ENCODE data around the gene RPS8. TPM values are rescaled to one million over a fixed set of nuclear protein-coding genes. Genes with fewer than 3 reads are reported as not detected.

Gene RPS8
- total RNA-seq, 5 donors from 2014 or later (not counting 1 experiment from before 2014, with no cell fraction given), result 2,713 to 2,895 (median 2,873) TPM

GRCh38 chr1:44785029-44785380, 9.7 kb downstream of the RPS8 start:
- Histone ChIP-seq H3K27ac (ENCODE audit: low read length) (peak overlapping the region; percentile 50), H3K27me3 (replicated peaks in 1 of 2; ENCODE audit: control insufficient read depth in 2 of 2, extremely low read depth in 1 of 2, insufficient read depth in 2 of 2, low read length in 1 of 2) (no peaks in the 10 kb centered on the region), H3K36me3 (ENCODE audit: control insufficient read depth in 2 of 2, extremely low read depth in 1 of 2, insufficient read depth in 1 of 2, low read length in 1 of 2) (peaks cover 2 to 15% of the 10 kb centered on the region in 2 donors), H3K4me1 (ENCODE audit: control insufficient read depth in 1 of 2, extremely low read depth in 1 of 2, insufficient read depth in 2 of 2, low read length in 2 of 2) (peaks cover 15 to 37% of the 10 kb centered on the region in 2 experiments), H3K9me3 (no peaks in the 10 kb centered on the region), H3K4me3 (ENCODE audit: control insufficient read depth in 1 of 2, extremely low read depth in 1 of 2, low read length in 1 of 2) (peak overlapping the region in 1 of 2 donors; percentile 42)
- 96% methylated on average over 4 of the region's 6 CpGs for WGBS (ENCODE audit: insufficient coverage)
- no peaks in the 10 kb centered on the region for H3K9me3 Mint-ChIP-seq
- peak overlapping the region; percentile 67 to 85 for H3K27ac Mint-ChIP-seq
- ATAC-seq (replicated peaks in 1 of 4), result peak in 1 of 4 experiments; percentile 1
- H3K27me3 Mint-ChIP-seq, result no peaks in the 10 kb centered on the region
- H3K36me3 Mint-ChIP-seq, result peaks cover 16% of the 10 kb centered on the region
- H3K4me1 Mint-ChIP-seq, result peaks cover 28% of the 10 kb centered on the region in 3 donors
- H3K4me3 Mint-ChIP-seq, result peak overlapping the region; percentile 66 to 74 (median 69)
- POLR2A ChIA-PET, result no interaction called here
- CTCF ChIA-PET, result interaction anchor here (0.5 to 2.3 kb wide), 6 partner anchors 10 to 201 kb away, joined by 3 to 6 read pairs (median 4); partner anchors contain the start of genes EIF2B3 (in 1 of the 2), PLK3 (in 1 of the 2) and RPS8 (in 1 of the 2)
- DNase-seq, result no peak

- POLR2A ChIA-PET, result no interaction called here
- Mint-ChIP-seq H3K9me3 (no peaks in the 10 kb centered on the region), H3K27me3 (no peaks in the 10 kb centered on the region), H3K27ac (peak overlapping the region; percentile 78 to 85), H3K4me3 (peak overlapping the region; percentile 64 to 74 (median 69)), H3K36me3 (peaks cover 10% of the 10 kb centered on the region), H3K4me1 (peaks cover 28% of the 10 kb centered on the region in 3 donors)
- Histone ChIP-seq H3K4me3 (ENCODE audit: control insufficient read depth in 1 of 2, extremely low read depth in 1 of 2, low read length in 1 of 2) (peak overlapping the region; percentile 64 to 66), H3K27ac (ENCODE audit: low read length) (peak overlapping the region; percentile 60), H3K9me3 (no peaks in the 10 kb centered on the region), H3K36me3 (ENCODE audit: control insufficient read depth in 2 of 2, extremely low read depth in 1 of 2, insufficient read depth in 1 of 2, low read length in 1 of 2) (peaks cover 2 to 11% of the 10 kb centered on the region in 2 donors), H3K4me1 (ENCODE audit: control insufficient read depth in 1 of 2, extremely low read depth in 1 of 2, insufficient read depth in 2 of 2, low read length in 2 of 2) (peaks cover 15 to 37% of the 10 kb centered on the region in 2 experiments), H3K27me3 (replicated peaks in 1 of 2; ENCODE audit: control insufficient read depth in 2 of 2, extremely low read depth in 1 of 2, insufficient read depth in 2 of 2, low read length in 1 of 2) (no peaks in the 10 kb centered on the region)
- ATAC-seq (replicated peaks in 1 of 4) (peak in 1 of 4 experiments; percentile 7), DNase-seq (no peak)
- 37% methylated on average over 8 of the region's 11 CpGs for WGBS (ENCODE audit: insufficient coverage)
- CTCF ChIA-PET, result interaction anchor here (0.5 to 2.3 kb wide), 7 partner anchors 10 to 518 kb away, joined by 3 to 7 read pairs (median 3); partner anchors contain the start of genes EIF2B3 (in 1 of the 2), PLK3 (in 1 of the 2) and RPS8 (in 1 of the 2)
These were observed 10.3 kb downstream of the RPS8 start for GRCh38 chr1:44785501-44786137.

GRCh38 chr1:44786138-44786840, 10.9 kb downstream of the RPS8 start:
- Mint-ChIP-seq H3K4me3 (peak overlapping the region; percentile 64 to 74 (median 69)), H3K27me3 (no peaks in the 10 kb centered on the region), H3K36me3 (peaks cover 4% of the 10 kb centered on the region), H3K27ac (peak overlapping the region; percentile 78 to 85), H3K9me3 (no peaks in the 10 kb centered on the region), H3K4me1 (peaks cover 28% of the 10 kb centered on the region in 3 donors)
- ChIA-PET POLR2A (no interaction called here), CTCF (interaction anchor here in 1 of 2 donors (0.7 to 2.3 kb wide), 4 partner anchors 10 to 517 kb away, joined by 3 to 7 read pairs (median 4); partner anchors contain the start of gene RPS8)
- Histone ChIP-seq H3K9me3 (no peaks in the 10 kb centered on the region), H3K4me3 (ENCODE audit: control insufficient read depth in 1 of 2, extremely low read depth in 1 of 2, low read length in 1 of 2) (peak overlapping the region; percentile 64 to 66), H3K27me3 (replicated peaks in 1 of 2; ENCODE audit: control insufficient read depth in 2 of 2, extremely low read depth in 1 of 2, insufficient read depth in 2 of 2, low read length in 1 of 2) (no peaks in the 10 kb centered on the region), H3K4me1 (ENCODE audit: control insufficient read depth in 1 of 2, extremely low read depth in 1 of 2, insufficient read depth in 2 of 2, low read length in 2 of 2) (peaks cover 15 to 37% of the 10 kb centered on the region in 2 experiments), H3K27ac (ENCODE audit: low read length) (peak overlapping the region; percentile 60), H3K36me3 (ENCODE audit: control insufficient read depth in 2 of 2, extremely low read depth in 1 of 2, insufficient read depth in 1 of 2, low read length in 1 of 2) (peaks cover 0 to 4% of the 10 kb centered on the region in 2 donors)
- ATAC-seq (replicated peaks in 1 of 4) (peak; percentile 71 to 78 (median 74)), DNase-seq (peak in 34 of 35 experiments; percentile 48 to 90 (median 70))
- 6% methylated on average over 47 of the region's 49 CpGs for WGBS (ENCODE audit: insufficient coverage)

GRCh38 chr1:44786841-44787426, 11.6 kb downstream of the RPS8 start:
- no peaks in the 10 kb centered on the region for H3K9me3 Mint-ChIP-seq
- peak overlapping the region; percentile 60 for H3K27ac ChIP-seq (ENCODE audit: low read length)
- peak overlapping the region in 1 of 2 donors; percentile 64 for H3K4me3 ChIP-seq (ENCODE audit: control insufficient read depth in 1 of 2, extremely low read depth in 1 of 2, low read length in 1 of 2)
- peaks cover 28% of the 10 kb centered on the region in 3 donors for H3K4me1 Mint-ChIP-seq
- DNase-seq, result no peak
- 91% methylated on average over 4 of the region's 9 CpGs for WGBS (ENCODE audit: insufficient coverage)
- H3K4me3 Mint-ChIP-seq, result peak overlapping the region; percentile 64 to 74 (median 69)
- H3K36me3 ChIP-seq (ENCODE audit: control insufficient read depth in 2 of 2, extremely low read depth in 1 of 2, insufficient read depth in 1 of 2, low read length in 1 of 2), result no peaks in the 10 kb centered on the region
- no peak for ATAC-seq (replicated peaks in 1 of 4)
- CTCF ChIA-PET, result interaction anchor here (0.6 to 3.8 kb wide), 4 partner anchors 9 to 707 kb away, joined by 3 to 12 read pairs (median 6); partner anchors contain the start of gene PLK3 (in 1 of the 2)
- peak overlapping the region; percentile 78 to 85 for H3K27ac Mint-ChIP-seq
- no peaks in the 10 kb centered on the region for H3K9me3 ChIP-seq
- POLR2A ChIA-PET, result no interaction called here
- H3K36me3 Mint-ChIP-seq, result no peaks in the 10 kb centered on the region
- H3K4me1 ChIP-seq (ENCODE audit: control insufficient read depth in 1 of 2, extremely low read depth in 1 of 2, insufficient read depth in 2 of 2, low read length in 2 of 2), result peaks cover 15 to 37% of the 10 kb centered on the region in 2 experiments
- no peaks in the 10 kb centered on the region for H3K27me3 Mint-ChIP-seq
- no peaks in the 10 kb centered on the region for H3K27me3 ChIP-seq (replicated peaks in 1 of 2; ENCODE audit: control insufficient read depth in 2 of 2, extremely low read depth in 1 of 2, insufficient read depth in 2 of 2, low read length in 1 of 2)

GRCh38 chr1:44787506-44787905, 12.2 kb downstream of the RPS8 start:
- no peak overlapping the region for H3K27ac Mint-ChIP-seq
- H3K4me1 Mint-ChIP-seq, result peaks cover 27 to 28% (median 28%) of the 10 kb centered on the region in 3 donors
- POLR2A ChIA-PET, result interaction anchor here in 1 of 2 donors (0.5 kb wide), 1 partner anchor 13 kb away, joined by 8 read pairs; no protein-coding TSS in a partner anchor
- H3K36me3 Mint-ChIP-seq, result no peaks in the 10 kb centered on the region
- Histone ChIP-seq H3K4me1 (ENCODE audit: control insufficient read depth in 1 of 2, extremely low read depth in 1 of 2, insufficient read depth in 2 of 2, low read length in 2 of 2) (peaks cover 15 to 37% of the 10 kb centered on the region in 2 experiments), H3K4me3 (ENCODE audit: control insufficient read depth in 1 of 2, extremely low read depth in 1 of 2, low read length in 1 of 2) (no peak overlapping the region), H3K27ac (ENCODE audit: low read length) (no peak overlapping the region), H3K27me3 (replicated peaks in 1 of 2; ENCODE audit: control insufficient read depth in 2 of 2, extremely low read depth in 1 of 2, insufficient read depth in 2 of 2, low read length in 1 of 2) (no peaks in the 10 kb centered on the region), H3K9me3 (no peaks in the 10 kb centered on the region), H3K36me3 (ENCODE audit: control insufficient read depth in 2 of 2, extremely low read depth in 1 of 2, insufficient read depth in 1 of 2, low read length in 1 of 2) (no peaks in the 10 kb centered on the region)
- H3K27me3 Mint-ChIP-seq, result no peaks in the 10 kb centered on the region
- CTCF ChIA-PET, result interaction anchor here (0.6 to 3.8 kb wide), 4 partner anchors 10 to 706 kb away, joined by 3 to 12 read pairs (median 6); partner anchors contain the start of gene PLK3 (in 1 of the 2)
- no peak for DNase-seq
- no peak for ATAC-seq (replicated peaks in 1 of 4)
- H3K4me3 Mint-ChIP-seq, result no peak overlapping the region
- 100% methylated on average over 4 of the region's 10 CpGs for WGBS (ENCODE audit: insufficient coverage)
- no peaks in the 10 kb centered on the region for H3K9me3 Mint-ChIP-seq

Data from T-cell (primary cell).